ENCODE data around the gene CARF.
A peak's percentile ranks its signal among the peaks of the same experiment; 100 is the strongest.

DNA sequence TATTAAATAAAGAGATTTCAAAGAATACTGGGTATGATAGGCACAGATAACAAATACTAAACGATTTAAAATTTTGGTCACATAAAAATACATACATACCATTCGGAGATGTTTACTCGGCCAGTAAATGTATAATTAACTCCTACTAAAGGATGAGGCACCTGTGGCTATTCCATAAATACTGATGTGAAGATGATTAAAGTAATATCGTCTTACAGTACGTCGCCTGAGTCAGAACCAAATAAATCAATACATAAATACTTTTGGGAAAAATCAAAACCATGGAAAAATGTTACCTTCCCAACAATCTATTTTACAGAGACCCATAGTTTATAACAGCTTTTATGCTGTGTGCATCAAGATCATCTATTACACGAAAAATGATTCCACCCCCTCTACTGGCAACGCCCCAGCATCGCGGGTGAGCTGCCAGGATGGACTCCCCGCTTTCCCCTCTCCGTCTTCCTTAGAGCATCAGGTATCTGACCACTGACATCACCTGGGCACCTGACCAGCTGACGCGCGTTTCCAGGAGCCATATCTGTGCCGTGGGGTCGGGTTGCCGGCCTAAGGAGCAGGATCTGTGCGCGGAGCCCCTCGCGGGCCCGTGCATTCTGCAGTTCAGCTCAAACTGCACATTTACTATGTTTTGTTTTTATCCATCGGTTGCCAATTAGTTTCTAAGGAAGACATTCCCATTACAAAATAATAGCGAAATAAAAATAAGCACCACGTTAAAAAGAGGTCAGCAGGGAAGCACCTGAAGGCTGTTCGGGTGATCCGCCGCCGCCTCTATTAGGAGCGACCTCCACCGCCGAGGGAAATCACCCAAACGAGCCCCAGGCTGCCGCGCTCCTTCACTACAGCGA lies 41.4 kb upstream of the CARF start:
- TF ChIP-seq, protein P1, sequence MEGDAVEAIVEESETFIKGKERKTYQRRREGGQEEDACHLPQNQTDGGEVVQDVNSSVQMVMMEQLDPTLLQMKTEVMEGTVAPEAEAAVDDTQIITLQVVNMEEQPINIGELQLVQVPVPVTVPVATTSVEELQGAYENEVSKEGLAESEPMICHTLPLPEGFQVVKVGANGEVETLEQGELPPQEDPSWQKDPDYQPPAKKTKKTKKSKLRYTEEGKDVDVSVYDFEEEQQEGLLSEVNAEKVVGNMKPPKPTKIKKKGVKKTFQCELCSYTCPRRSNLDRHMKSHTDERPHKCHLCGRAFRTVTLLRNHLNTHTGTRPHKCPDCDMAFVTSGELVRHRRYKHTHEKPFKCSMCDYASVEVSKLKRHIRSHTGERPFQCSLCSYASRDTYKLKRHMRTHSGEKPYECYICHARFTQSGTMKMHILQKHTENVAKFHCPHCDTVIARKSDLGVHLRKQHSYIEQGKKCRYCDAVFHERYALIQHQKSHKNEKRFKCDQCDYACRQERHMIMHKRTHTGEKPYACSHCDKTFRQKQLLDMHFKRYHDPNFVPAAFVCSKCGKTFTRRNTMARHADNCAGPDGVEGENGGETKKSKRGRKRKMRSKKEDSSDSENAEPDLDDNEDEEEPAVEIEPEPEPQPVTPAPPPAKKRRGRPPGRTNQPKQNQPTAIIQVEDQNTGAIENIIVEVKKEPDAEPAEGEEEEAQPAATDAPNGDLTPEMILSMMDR (conservative IDR thresholded peaks at IDR 0.05 in 1 of 2, IDR thresholded peaks at IDR 0.05 in 1 of 2; ENCODE audit: extremely low read depth in 1 of 2, insufficient read depth in 1 of 2, low read depth in 1 of 2, low read length in 2 of 2): peak; percentile 50 to 61
- TF ChIP-seq EZH2 (IDR thresholded peaks at IDR 0.05; ENCODE audit: borderline replicate concordance, low read length): no peak

Measured in mammary epithelial cell (primary cell).